ENCODE data around the gene CIRBP. TPM values are rescaled to one million over a fixed set of nuclear protein-coding genes. Genes with fewer than 3 reads are reported as not detected.
A peak's percentile ranks its signal among the peaks of the same experiment; 100 is the strongest.

The CIRBP gene
- total RNA-seq, 4 donors from 2014 or later, result 258 to 623 (median 458) TPM

GRCh38 chr19:1312767-1313694, 43.9 kb downstream of the CIRBP start:
- Histone ChIP-seq H3K4me3 (no peak overlapping the region), H3K36me3 (no peaks in the 10 kb centered on the region), H3K27ac (no peak overlapping the region), H3K27me3 (peaks cover 0 to 10% of the 10 kb centered on the region in 2 donors), H3K9me3 (no peaks in the 10 kb centered on the region), H3K4me1 (peaks cover 0 to 10% (median 2%) of the 10 kb centered on the region in 4 donors)
- DNase-seq, result no peak
- TF ChIP-seq POLR2A (IDR thresholded peaks at IDR 0.05), result no peak
- no peak for TF ChIP-seq CTCF (IDR thresholded peaks at IDR 0.05)

- Histone ChIP-seq H3K27me3 (peaks cover 0 to 16% of the 10 kb centered on the region in 2 donors), H3K27ac (no peak overlapping the region), H3K4me1 (peaks cover 0 to 10% (median 2%) of the 10 kb centered on the region in 4 donors), H3K9me3 (no peaks in the 10 kb centered on the region), H3K36me3 (no peaks in the 10 kb centered on the region), H3K4me3 (no peak overlapping the region)
- TF ChIP-seq POLR2A (IDR thresholded peaks at IDR 0.05) (no peak), CTCF (IDR thresholded peaks at IDR 0.05) (no peak)
- no peak for DNase-seq
These were observed 44.8 kb downstream of the CIRBP start for GRCh38 chr19:1313695-1314613.

GRCh38 chr19:1315470-1316166, 46.5 kb downstream of the CIRBP start:
- DNase-seq, result peak; percentile 34 to 75 (median 68)
- H3K27me3 ChIP-seq, result peaks cover 0 to 16% of the 10 kb centered on the region in 2 donors
- peaks cover 0 to 10% (median 2%) of the 10 kb centered on the region in 4 donors for H3K4me1 ChIP-seq
- TF ChIP-seq POLR2A (IDR thresholded peaks at IDR 0.05) (no peak), CTCF (IDR thresholded peaks at IDR 0.05) (peak; percentile 11 to 70 (median 59))
- H3K27ac ChIP-seq, result no peak overlapping the region
- peak overlapping the region in 3 of 4 donors; percentile 20 to 43 (median 42) for H3K4me3 ChIP-seq
- no peaks in the 10 kb centered on the region for H3K36me3 ChIP-seq
- no peaks in the 10 kb centered on the region for H3K9me3 ChIP-seq

GRCh38 chr19:1316466-1316865, 47.3 kb downstream of the CIRBP start:
- Histone ChIP-seq H3K27me3 (peaks cover 0 to 16% of the 10 kb centered on the region in 2 donors), H3K9me3 (no peaks in the 10 kb centered on the region), H3K36me3 (no peaks in the 10 kb centered on the region), H3K4me1 (peaks cover 0 to 10% (median 2%) of the 10 kb centered on the region in 4 donors), H3K27ac (no peak overlapping the region), H3K4me3 (no peak overlapping the region)
- no peak for DNase-seq
- TF ChIP-seq POLR2A (IDR thresholded peaks at IDR 0.05) (no peak), CTCF (IDR thresholded peaks at IDR 0.05) (no peak)

Measured in Peyer's patch (tissue), 4 donors.